Measurements from ENCODE around the gene OXT.
"Not testable (repeated sequence)": the region's sequence is repeated elsewhere in the genome, so short reads cannot be mapped to it uniquely, and the experiment has no call there.

The OXT gene

DNA sequence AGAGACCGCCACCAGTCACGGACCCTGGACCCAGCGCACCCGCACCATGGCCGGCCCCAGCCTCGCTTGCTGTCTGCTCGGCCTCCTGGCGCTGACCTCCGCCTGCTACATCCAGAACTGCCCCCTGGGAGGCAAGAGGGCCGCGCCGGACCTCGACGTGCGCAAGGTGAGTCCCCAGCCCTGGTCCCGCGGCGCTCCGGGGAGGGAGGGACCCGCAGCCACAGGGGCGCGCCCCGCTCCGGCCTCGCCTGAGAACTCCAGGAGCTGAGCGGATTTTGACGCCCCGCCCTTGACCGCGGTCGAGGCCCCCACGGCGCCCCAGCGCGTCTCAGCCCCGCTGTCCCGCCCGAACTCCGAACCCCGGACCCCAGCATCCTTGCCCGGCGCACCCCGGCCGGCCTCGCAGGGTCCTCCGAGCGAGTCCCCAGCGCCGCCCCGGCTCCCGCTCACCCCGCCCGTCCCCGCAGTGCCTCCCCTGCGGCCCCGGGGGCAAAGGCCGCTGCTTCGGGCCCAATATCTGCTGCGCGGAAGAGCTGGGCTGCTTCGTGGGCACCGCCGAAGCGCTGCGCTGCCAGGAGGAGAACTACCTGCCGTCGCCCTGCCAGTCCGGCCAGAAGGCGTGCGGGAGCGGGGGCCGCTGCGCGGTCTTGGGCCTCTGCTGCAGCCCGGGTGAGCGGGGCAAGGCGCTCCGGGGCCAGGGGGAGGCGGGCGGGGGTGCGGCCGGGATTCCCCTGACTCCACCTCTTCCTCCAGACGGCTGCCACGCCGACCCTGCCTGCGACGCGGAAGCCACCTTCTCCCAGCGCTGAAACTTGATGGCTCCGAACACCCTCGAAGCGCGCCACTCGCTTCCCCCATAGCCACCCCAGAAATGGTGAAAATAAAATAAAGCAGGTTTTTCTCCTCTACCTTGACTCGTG is at the start of gene OXT:
TSS of gene OXT (plus strand) at position 11 of the 920 bp plus-strand sequence. CDS start at position 47, 36 bp downstream.
- in situ Hi-C loops (cut with MboI; ENCODE audit: low sequenced_read_pairs) = no loop called here

DNA sequence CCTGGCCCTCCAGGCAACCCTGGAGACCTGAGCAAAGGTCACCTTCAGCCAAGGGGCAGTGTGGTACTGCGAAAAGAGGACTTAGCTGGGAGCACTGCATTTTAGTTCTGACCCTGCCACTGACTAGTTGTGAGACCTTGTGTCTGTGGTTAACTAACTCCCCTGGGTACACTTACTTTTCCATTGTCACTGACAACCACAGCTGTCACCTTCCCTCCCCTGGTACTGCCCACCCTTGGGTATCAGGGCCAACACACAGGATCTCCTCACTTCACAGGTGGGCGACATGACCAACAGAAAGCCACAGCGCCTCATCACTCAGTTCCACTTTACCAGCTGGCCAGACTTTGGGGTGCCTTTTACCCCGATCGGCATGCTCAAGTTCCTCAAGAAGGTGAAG is 49.6 kb upstream of the OXT start:
- in situ Hi-C loops (cut with MboI; ENCODE audit: low sequenced_read_pairs) = no loop called here

DNA sequence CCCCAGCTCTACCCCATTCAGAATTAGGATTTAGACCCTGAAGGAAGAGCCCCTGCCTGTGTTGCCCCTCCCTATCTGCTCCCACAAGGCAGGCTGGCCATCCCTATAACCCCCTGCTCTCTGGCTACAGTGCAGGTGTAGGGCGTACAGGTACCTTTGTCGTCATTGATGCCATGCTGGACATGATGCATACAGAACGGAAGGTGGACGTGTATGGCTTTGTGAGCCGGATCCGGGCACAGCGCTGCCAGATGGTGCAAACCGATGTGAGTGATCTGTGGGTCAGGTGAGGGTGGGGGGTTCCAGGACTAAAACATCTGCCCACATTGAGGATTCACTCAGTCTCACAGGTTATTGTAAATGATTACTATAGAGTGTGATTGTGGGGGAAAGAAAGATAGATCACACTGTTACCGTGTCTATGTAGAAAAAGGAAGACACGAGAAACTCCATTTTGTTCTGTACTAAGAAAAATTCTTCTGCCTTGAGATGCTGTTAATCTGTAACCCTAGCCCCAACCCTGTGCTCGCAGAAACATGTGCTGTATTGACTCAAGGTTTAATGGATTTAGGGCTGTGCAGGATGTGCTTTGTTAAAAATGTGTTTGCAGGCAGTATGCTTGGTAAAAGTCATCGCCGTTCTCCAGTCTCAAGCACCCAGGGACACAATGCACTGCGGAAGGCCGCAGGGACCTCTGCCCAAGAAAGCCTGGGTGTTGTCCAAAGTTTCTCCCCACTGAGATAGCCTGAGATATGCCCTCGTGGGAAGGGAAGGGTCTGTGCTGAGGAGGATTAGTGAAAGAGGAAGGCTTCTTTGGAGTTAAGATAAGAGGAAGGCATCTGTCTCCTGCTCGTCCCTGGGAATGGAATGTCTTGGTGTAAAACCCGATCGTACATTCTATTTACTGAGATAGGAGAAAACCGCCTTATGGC is 48.6 kb upstream of the OXT start:
- in situ Hi-C loops (cut with MboI; ENCODE audit: low sequenced_read_pairs) = not testable (repeated sequence)

DNA sequence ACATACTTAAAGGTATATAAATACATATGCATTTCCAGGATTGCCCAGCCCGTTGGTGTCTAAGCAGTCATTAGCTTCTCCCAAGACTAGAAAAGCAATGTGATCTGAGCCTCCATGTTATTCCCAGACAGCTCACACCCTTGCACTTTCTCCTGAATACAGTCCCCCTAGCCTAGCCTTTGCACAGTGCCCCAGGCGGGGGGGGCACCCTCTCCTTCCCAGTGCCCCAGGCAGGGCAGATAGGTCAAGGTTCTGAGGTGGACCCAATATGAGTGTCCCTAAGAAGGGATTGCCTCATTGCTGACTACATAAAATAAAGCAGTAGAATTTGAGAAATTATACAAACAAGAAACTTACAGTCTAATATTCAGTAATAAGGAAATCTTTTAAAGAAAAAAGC is 43.4 kb upstream of the OXT start:
- in situ Hi-C loops (cut with MboI; ENCODE audit: low sequenced_read_pairs) = no loop called here

DNA sequence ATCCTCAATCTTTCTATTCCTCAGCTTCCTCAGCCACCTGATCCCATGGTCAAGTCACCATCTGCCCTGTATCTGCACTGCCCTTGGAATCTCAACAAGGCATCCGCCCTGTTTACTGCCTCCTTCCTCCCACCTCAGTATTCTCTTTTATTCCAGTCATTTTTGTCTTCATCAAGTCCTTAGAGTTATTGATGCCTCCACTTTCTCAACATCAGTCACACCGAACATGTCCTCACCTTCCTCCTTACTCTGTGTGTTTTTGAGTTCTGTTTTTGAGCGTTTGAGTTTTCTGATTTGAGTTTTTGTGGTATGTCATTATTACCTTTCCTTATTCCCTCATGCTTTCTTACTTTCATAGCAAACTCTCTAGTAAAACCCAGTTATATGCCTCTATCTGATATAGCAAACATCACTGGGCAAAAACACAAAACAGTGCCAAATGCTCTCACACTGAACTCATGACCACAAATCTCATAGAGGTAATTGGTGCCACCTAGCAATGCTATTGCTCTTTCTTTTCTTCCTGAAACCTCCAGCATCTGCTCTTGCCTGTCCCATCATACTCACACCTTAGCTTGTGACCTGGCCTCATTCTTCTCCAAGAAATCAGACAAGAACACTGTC is 39.8 kb upstream of the OXT start:
- in situ Hi-C loops (cut with MboI; ENCODE audit: low sequenced_read_pairs) = no loop called here

DNA sequence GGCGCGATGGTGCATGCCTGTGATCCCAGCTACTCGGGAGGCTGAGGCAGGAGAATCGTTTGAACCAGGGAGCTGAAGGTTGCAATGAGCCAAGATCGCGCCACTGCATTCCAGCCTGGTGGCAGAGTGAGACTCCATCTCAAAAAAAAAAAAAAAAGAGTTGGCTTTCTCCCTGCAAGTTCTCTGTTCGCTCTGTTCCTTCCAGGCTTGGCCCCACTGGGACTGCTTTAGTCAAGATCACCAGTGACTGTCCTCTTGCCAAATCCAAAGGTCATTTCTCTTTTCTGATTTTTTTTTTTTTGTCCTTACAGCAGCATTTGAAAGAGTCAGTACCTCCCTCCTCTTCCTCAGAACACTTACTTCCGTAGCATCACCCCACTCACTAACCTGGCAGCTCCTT is 38.8 kb upstream of the OXT start:
- in situ Hi-C loops (cut with MboI; ENCODE audit: low sequenced_read_pairs) = no loop called here

DNA sequence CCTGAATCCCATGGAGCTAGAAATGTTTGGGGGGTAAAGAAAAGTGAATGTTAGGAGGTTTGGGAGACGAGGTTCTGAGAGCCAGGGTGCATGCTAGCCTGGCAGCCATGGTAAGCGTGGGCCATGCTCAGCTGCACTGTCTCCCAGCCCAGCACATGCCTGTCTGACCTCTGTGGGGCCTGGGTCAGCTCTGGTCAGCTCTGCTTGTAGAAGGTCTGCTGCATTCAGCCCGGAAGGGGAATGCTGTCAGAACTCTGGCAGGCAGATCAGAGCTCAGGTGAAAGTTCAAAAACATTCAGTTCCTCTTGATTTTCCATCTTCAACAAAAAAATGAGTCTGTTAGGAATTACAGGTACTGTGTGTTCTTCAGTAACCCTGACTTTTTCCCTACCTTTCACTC is 33.8 kb upstream of the OXT start:
- in situ Hi-C loops (cut with MboI; ENCODE audit: low sequenced_read_pairs) = no loop called here

DNA sequence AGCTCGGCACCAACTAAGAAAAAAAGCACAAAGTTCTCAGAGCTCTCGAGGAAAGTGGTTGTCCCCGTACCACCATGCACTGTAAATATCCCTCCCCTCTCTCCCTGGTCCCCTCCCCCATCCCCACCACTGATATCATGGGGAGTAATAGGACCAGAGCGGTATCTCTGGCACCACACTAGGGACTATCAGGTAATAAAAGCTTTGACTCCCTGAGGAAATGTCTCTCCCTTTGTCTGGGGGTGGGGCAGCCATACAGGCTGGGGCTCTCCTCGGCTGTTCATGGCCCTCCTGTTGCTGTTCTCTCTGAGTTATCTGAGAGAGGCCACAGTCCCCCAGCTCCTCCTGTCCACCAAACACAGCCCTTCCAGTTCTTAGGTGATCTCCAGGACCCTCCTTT is 33.0 kb upstream of the OXT start:
- in situ Hi-C loops (cut with MboI; ENCODE audit: low sequenced_read_pairs) = no loop called here

DNA sequence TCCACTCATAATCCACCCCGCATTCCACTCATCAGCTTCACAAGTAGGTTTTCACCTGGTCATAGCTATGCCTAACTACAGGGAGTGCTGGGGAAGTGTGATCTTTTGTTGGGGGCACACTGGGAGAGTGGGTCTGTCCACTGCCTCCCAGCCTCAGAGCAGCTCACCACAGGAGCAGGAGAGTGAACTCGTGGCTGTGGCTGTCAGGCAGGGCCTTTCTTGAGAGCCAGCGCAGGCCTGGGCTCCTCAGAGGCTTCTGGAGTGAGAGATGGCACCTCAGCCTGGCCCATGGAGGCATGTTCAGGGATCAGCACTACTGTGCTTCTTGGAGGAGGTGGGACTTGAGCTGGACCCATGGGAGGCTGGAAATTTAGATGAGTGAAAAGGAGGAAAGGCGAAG is 32.0 kb upstream of the OXT start:
- in situ Hi-C loops (cut with MboI; ENCODE audit: low sequenced_read_pairs) = no loop called here

DNA sequence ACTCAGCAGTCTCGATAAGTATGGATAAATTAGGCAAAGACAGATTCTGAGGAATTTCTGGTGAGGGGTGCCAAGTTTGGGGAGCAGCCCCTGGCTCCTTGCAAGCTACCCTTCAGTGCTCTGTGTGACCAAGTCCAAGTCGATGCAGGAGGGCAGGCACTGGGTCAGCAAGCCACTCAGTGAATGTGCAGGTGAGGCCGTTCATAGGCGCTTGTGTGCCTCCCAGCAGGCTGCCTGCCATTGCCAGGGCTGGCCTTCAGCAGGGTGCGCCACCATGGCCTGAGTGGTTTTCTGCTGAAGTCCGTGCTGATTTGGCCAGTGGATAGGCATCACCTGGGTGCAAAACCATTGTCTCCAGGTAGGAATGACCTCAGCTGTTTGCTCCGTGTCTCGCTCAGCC is 31.3 kb upstream of the OXT start:
- in situ Hi-C loops (cut with MboI; ENCODE audit: low sequenced_read_pairs) = no loop called here

DNA sequence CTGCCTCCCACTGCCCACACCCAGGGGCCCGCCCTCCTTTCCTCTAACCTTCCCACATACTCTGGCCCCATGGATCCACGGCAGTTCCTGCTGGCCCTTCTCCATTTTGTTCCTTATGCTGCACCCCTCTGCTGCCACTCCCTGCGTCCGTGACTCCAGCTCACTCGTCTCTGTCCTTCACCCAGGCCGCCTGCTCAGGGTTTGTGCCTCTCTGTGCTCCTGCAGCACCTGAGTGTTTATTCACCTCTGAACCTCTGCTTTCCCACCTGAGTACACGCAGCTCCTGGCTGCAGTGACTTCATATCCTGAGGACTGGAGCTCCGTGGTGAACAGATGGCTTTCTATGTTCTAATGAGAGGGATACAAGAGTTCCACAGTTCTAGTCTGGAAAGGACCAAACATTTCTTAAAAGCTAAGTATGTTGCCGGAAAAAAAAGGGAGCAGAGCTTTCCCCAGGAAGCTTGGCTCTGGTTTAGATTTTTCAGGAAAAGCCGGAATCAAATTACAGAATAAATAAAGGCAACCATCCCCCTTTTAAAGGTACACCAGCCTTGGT is 29.5 kb upstream of the OXT start:
- in situ Hi-C loops (cut with MboI; ENCODE audit: low sequenced_read_pairs) = no loop called here

DNA sequence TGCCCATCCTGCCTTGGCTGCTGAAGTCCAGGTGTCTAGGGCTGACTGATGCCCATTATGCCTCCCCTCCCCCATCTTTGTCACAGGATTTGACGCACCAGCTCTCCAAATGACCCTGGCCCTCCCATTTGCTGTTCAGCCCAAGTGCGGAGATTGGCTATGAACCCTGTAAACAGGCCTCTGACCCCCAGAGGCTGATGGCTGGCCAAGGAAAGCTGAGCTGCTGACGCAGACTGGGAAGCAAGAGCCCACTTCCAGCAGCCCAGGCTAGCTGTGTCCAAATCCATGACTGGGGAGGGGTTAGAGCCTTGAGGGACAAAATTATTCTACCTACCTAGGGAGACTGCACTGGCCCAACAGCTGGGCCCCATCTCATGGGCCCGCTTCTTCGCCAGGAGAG is 28.8 kb upstream of the OXT start:
- in situ Hi-C loops (cut with MboI; ENCODE audit: low sequenced_read_pairs) = no loop called here

DNA sequence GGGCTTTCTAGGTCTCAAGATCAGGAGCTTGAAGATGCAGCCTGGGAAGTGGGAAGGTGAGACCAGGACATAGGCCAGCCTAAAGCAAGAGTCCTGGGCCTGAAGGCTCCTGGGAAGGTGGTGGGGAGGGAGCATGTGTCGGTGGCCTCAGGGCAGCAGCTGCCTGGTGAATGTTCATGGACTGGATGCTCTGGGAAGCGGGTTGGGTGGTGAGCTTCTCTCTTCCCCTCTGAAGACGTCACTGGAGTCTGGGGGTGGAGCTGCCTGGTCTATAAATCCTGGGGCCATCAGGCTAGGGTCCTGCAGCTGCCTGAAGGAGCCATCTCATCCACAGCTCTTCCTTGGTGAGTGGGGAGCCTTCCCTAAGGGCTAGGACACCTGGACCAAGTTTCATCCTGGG is 28.1 kb upstream of the OXT start, which contains the start of gene GNRH2:
TSS of gene GNRH2 (plus strand) at position 301 of the 400 bp plus-strand sequence. CDS start 793 bp downstream, outside the sequence.
- in situ Hi-C loops (cut with MboI; ENCODE audit: low sequenced_read_pairs) = no loop called here

DNA sequence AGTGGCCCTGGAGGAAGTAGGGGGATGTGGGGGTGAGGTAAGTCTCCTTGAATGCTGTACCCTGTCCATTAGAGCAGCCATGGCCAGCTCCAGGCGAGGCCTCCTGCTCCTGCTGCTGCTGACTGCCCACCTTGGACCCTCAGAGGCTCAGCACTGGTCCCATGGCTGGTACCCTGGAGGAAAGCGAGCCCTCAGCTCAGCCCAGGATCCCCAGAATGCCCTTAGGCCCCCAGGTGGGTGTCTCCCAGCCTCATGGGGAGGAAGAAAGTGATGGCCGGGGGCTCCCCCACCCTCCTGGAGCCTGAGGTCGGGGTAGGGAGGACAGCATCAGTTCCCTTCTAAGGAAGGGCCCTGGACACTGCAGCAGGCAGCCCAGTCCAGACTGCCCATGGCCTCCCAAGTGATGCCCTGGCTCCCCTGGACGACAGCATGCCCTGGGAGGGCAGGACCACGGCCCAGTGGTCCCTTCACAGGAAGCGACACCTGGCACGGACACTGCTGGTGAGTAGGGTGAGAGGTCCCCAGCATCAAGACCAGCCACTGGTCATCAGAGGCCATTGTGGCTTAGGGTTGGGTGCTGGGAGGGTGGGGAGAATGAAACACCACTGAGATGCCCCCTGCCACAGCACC is 27.0 kb upstream of the OXT start:
- in situ Hi-C loops (cut with MboI; ENCODE audit: low sequenced_read_pairs) = no loop called here

DNA sequence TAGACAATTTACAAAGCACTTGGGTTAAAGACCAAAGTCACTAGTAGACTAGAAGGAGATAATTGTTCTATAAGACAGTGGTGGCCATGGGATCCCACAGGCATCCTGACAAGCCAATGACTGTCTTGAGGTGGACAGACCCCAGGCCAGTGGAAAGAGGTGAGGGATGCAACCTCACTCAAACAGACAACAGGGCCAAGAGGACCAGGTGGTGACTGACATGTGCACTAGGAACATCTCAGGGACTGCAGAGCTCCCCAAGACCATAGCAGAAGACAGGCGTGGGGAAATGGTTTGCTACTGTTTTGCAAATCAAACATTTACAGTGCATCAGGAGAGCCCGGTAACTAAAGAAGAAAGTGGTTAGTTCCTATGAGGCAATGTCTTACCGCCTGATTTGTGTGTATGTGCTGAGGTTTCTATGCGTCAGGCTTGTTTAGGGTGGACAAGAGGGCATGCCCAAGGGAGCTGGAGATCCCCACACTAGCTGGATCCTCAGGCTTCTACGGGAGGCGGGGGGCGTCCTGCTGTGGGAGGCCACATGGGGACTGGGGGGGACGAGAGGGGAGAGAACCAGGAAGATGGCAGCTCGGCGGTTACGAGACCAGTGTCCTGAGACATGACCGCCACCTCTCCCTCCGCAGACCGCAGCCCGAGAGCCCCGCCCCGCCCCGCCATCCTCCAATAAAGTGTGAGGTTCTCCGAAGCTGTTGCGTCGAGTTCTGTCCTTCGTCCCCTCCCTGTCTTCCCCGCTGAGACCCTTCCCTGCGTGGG is 26.2 kb upstream of the OXT start:
- in situ Hi-C loops (cut with MboI; ENCODE audit: low sequenced_read_pairs) = no loop called here

DNA sequence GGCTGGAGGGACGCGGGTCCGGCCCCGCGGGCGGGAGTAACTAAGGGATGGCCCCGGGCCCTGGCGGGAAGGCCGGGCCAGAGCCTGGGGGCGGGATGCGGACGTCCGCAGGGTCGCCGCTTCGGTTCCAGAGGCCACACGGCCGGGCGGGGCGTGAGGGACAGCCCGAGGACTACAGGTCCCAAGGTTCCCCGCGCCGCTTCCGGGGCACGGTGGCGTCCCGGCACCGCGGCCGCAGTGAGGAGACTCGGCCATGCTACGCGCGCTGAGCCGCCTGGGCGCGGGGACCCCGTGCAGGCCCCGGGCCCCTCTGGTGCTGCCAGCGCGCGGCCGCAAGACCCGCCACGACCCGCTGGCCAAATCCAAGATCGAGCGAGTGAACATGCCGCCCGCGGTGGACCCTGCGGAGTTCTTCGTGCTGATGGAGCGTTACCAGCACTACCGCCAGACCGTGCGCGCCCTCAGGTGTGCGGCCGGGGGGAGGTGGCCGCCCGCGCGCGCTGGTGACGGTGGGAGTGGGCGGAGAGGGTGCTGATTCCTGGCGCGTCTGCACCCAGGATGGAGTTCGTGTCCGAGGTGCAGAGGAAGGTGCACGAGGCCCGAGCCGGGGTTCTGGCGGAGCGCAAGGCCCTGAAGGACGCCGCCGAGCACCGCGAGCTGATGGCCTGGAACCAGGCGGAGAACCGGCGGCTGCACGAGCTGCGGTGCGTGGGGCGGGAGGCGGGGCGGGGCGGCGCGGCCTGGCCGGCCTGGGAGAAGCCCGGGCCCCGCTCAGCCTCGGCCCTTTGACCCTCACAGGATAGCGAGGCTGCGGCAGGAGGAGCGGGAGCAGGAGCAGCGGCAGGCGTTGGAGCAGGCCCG is 25.4 kb upstream of the OXT start, which contains the start of gene MRPS26:
TSS of gene MRPS26 (plus strand) at position 237 of the 861 bp plus-strand sequence. CDS start at position 254, 17 bp downstream.
- in situ Hi-C loops (cut with MboI; ENCODE audit: low sequenced_read_pairs) = no loop called here

DNA sequence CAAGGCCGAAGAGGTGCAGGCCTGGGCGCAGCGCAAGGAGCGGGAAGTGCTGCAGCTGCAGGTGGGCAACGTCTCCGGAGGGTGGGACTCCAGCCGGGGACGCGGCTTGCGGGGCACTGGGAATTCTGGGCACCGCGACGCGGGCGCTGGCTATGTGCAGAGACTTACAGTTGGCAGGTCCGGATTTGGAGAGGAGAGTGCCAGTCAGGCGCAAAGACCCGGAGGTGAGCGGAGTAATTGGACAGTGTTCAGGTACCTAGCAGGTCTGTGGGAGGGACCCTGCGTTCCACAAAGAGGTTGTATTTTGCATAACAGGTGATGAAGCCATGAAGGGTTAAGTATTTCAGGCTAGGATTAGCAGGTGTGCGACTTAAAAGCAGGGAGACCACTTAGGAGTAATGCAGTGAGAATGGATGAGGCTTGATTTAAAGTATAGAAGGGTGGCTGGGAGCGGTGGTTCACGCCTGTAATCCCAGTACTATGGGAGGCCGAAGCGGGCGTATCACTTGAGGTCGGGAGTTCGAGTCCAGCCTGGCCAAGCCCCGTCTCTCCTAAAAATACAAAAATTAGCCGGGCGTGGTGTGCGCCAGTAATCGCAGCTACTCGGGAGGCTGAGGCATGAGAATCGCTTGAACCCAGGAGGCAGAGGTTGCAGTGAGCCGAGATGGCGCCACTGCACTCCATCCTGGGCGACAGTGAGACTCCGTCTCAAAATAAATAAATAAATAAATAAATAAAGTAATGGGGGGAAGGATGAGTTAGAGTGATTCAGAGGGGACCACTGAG is 24.6 kb upstream of the OXT start:
- in situ Hi-C loops (cut with MboI; ENCODE audit: low sequenced_read_pairs) = no loop called here
